ENCODE data around the gene KAT2B.
"Not testable (repeated sequence)": the region's sequence is repeated elsewhere in the genome, so short reads cannot be mapped to it uniquely, and the experiment has no call there.

KAT2B gene

DNA sequence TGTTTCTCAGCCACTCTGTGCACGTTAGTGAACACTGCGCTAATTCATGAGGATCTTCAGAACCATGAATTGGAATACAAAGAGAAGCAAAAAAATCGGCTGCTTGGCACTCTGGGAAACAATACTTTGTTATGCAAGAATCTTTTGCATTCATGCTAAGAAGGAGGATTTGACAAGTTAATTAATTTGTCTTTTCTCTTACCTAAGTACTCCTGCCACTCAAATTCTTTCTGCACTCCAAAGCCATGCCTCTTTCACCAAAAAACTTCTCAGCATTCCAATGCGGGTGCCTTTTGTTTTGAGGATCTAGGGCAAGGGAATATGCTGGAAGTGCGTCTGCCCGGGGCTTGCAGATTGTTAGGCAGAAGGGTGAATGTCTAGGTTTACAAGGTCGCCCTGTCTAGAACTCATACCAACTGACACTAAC is 11.3 kb upstream of the KAT2B start:
- H3K4me1 ChIP-seq (ENCODE audit: low read depth, poor library complexity, severe bottlenecking), result no peaks in the 10 kb centered on the region
- H3K79me2 ChIP-seq (ENCODE audit: insufficient read depth, low read depth), result no peaks in the 10 kb centered on the region
- no peak overlapping the region for H2AFZ ChIP-seq (ENCODE audit: low read depth)
- no peaks in the 10 kb centered on the region for H4K20me1 ChIP-seq (ENCODE audit: insufficient read depth)
- H3K9ac ChIP-seq, result no peak overlapping the region
- H3K4me3 ChIP-seq (IDR thresholded peaks at IDR 0.05; ENCODE audit: insufficient read depth, low read depth, low read length), result no peak overlapping the region
- no peak overlapping the region for H3K4me2 ChIP-seq
- no peak overlapping the region for H3K27ac ChIP-seq
- TF ChIP-seq, protein P1, sequence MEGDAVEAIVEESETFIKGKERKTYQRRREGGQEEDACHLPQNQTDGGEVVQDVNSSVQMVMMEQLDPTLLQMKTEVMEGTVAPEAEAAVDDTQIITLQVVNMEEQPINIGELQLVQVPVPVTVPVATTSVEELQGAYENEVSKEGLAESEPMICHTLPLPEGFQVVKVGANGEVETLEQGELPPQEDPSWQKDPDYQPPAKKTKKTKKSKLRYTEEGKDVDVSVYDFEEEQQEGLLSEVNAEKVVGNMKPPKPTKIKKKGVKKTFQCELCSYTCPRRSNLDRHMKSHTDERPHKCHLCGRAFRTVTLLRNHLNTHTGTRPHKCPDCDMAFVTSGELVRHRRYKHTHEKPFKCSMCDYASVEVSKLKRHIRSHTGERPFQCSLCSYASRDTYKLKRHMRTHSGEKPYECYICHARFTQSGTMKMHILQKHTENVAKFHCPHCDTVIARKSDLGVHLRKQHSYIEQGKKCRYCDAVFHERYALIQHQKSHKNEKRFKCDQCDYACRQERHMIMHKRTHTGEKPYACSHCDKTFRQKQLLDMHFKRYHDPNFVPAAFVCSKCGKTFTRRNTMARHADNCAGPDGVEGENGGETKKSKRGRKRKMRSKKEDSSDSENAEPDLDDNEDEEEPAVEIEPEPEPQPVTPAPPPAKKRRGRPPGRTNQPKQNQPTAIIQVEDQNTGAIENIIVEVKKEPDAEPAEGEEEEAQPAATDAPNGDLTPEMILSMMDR (conservative IDR thresholded peaks at IDR 0.05; ENCODE audit: low read depth, low read length), result no peak
- no peaks in the 10 kb centered on the region for H3K36me3 ChIP-seq (ENCODE audit: insufficient read depth)
- no peaks in the 10 kb centered on the region for H3K27me3 ChIP-seq (ENCODE audit: insufficient read depth, low read depth)

DNA sequence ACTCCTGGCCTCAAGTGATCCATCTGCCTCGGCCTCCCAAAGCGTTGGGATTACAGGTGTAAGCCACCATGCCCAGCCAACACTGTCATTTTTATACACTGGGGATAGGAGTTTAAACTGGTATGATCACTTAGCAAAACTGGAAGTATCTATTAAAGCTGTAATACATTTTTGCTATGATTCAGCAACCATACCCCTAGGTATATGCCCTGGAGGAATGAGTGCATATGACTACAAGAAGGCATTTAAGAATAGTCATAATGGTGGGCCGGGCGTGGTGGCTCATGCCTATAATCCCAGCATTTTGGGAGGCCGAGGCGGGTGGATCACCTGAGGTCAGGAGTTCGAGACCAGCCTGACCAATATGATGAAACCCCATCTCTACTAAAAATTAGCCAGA is 8.3 kb upstream of the KAT2B start:
- not testable (repeated sequence) for H4K20me1 ChIP-seq (ENCODE audit: insufficient read depth); H3K36me3 ChIP-seq (ENCODE audit: insufficient read depth); H3K4me2 ChIP-seq; H3K4me3 ChIP-seq (IDR thresholded peaks at IDR 0.05; ENCODE audit: insufficient read depth, low read depth, low read length); H3K79me2 ChIP-seq (ENCODE audit: insufficient read depth, low read depth); H3K9ac ChIP-seq; H3K27me3 ChIP-seq (ENCODE audit: insufficient read depth, low read depth); H3K27ac ChIP-seq; H3K4me1 ChIP-seq (ENCODE audit: low read depth, poor library complexity, severe bottlenecking); H2AFZ ChIP-seq (ENCODE audit: low read depth)

DNA sequence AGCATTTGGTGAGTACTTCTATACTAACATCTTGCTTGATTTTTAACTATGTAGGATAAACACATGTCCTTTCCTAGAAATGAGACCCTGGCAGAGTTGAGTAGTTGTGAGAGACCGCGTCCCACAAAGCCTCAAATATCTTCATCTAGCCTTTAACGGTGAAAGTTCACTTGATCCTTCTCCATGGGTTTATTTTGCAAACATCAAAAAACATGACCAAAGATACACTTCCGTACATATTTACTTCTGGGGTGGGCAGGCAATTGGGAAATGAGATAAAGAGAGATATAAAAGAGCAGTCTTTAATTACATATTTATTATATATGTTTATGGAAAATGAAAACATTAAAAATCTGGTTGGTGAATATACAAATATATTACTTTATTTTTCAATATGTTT is 5.2 kb upstream of the KAT2B start:
- H3K4me3 ChIP-seq (IDR thresholded peaks at IDR 0.05; ENCODE audit: insufficient read depth, low read depth, low read length), result no peak overlapping the region
- H3K36me3 ChIP-seq (ENCODE audit: insufficient read depth), result no peaks in the 10 kb centered on the region
- H3K27ac ChIP-seq, result no peak overlapping the region
- H4K20me1 ChIP-seq (ENCODE audit: insufficient read depth), result no peaks in the 10 kb centered on the region
- H3K4me1 ChIP-seq (ENCODE audit: low read depth, poor library complexity, severe bottlenecking), result no peaks in the 10 kb centered on the region
- H3K27me3 ChIP-seq (ENCODE audit: insufficient read depth, low read depth), result no peaks in the 10 kb centered on the region
- no peak overlapping the region for H3K9ac ChIP-seq
- H3K4me2 ChIP-seq, result no peak overlapping the region
- H2AFZ ChIP-seq (ENCODE audit: low read depth), result no peak overlapping the region
- TF ChIP-seq, protein P1 (conservative IDR thresholded peaks at IDR 0.05; ENCODE audit: low read depth, low read length), result no peak
- H3K79me2 ChIP-seq (ENCODE audit: insufficient read depth, low read depth), result no peaks in the 10 kb centered on the region

DNA sequence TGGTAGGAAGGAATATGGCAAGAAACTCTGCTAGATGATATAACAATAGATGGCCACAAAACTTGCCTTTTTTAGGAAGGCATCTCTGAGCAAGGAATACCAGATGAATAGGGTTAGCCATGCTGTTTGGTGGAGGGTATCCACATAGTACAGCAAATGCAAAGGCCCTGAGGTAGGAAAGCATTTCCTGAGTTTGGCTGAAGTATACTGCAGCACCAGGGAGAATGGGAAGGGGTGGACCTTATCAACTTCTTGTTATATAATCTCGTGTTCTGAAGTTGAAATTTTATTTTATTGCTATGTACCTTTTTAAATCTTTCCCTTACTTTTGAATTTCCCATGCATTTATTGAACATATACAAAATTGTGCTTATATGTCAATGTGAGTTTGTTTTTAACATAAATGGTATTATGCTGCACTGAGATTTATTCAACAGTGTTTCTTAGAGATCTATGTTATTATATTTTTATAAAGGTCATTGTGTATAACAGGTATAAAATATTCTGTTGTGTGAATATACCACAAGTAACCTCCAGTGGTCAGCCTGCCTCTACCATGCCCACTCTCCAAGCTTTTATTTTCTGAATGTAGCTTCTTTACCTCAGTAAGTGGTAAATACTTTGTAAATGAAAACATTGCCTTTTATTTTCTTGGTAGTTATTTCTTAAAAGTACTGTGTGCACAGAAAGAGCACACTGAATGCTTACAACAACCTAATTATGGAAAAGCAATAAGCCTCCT is 2.8 kb upstream of the KAT2B start:
- Histone ChIP-seq H3K4me2 (peak overlapping the region; percentile 79; the same call in 1 of the 2 replicates), H2AFZ (ENCODE audit: low read depth) (no peak overlapping the region; the same call in 1 of the 2 replicates), H3K36me3 (ENCODE audit: insufficient read depth) (no peaks in the 10 kb centered on the region), H3K9ac (no peak overlapping the region), H4K20me1 (ENCODE audit: insufficient read depth) (no peaks in the 10 kb centered on the region), H3K4me3 (IDR thresholded peaks at IDR 0.05; ENCODE audit: insufficient read depth, low read depth, low read length) (no peak overlapping the region), H3K27ac (no peak overlapping the region; the same call in 1 of the 2 replicates), H3K79me2 (ENCODE audit: insufficient read depth, low read depth) (peaks cover 9% of the 10 kb centered on the region; the same call in 1 of the 2 replicates), H3K4me1 (ENCODE audit: low read depth, poor library complexity, severe bottlenecking) (peaks cover 8% of the 10 kb centered on the region), H3K27me3 (ENCODE audit: insufficient read depth, low read depth) (no peaks in the 10 kb centered on the region)
- TF ChIP-seq, protein P1 (conservative IDR thresholded peaks at IDR 0.05; ENCODE audit: low read depth, low read length), result no peak
